ENCODE results near the gene FCGR3B.
"Not testable (repeated sequence)": the region's sequence is repeated elsewhere in the genome, so short reads cannot be mapped to it uniquely, and the experiment has no call there.

Gene FCGR3B

GRCh38 chr1:161605024-161605423, 26.0 kb downstream of the FCGR3B start:
- not testable (repeated sequence) for FAIRE-seq

- not testable (repeated sequence) for FAIRE-seq
These were observed 33.9 kb downstream of the FCGR3B start for GRCh38 chr1:161597077-161597476.

GRCh38 chr1:161595583-161595982, 35.4 kb downstream of the FCGR3B start:
- not testable (repeated sequence) for FAIRE-seq

GRCh38 chr1:161595173-161595572, 35.8 kb downstream of the FCGR3B start:
- FAIRE-seq = not testable (repeated sequence)

- not testable (repeated sequence) for FAIRE-seq
These were observed 36.5 kb downstream of the FCGR3B start for GRCh38 chr1:161594269-161594984.

GRCh38 chr1:161593092-161593755, 37.8 kb downstream of the FCGR3B start:
- FAIRE-seq = not testable (repeated sequence)

GRCh38 chr1:161592586-161592985, 38.4 kb downstream of the FCGR3B start:
- not testable (repeated sequence) for FAIRE-seq

GRCh38 chr1:161589920-161590319, 41.1 kb downstream of the FCGR3B start:
- FAIRE-seq = not testable (repeated sequence)

GRCh38 chr1:161589365-161589764, 41.6 kb downstream of the FCGR3B start:
- FAIRE-seq = not testable (repeated sequence)

GRCh38 chr1:161588596-161588995, 42.4 kb downstream of the FCGR3B start:
- FAIRE-seq = not testable (repeated sequence)

GRCh38 chr1:161582882-161583281, 48.1 kb downstream of the FCGR3B start:
- not testable (repeated sequence) for FAIRE-seq

- not testable (repeated sequence) for FAIRE-seq
These were observed 50.0 kb downstream of the FCGR3B start for GRCh38 chr1:161580879-161581537.

- not testable (repeated sequence) for FAIRE-seq
These were observed 51.0 kb downstream of the FCGR3B start for GRCh38 chr1:161579856-161580507.

GRCh38 chr1:161576676-161577075, 54.3 kb downstream of the FCGR3B start:
- FAIRE-seq = not testable (repeated sequence)

Measured in TTC549 (cell line).